GM19324 (cell line): ENCODE measurements around the gene FGD3.
"Not testable (repeated sequence)": the region's sequence is repeated elsewhere in the genome, so short reads cannot be mapped to it uniquely, and the experiment has no call there.

Experiments
- ATAC-seq: cut with Tn5 transposase; IDR thresholded peaks from one replicate; pipeline ENCODE4 v1.9.1; 2021; ENCODE audit warnings: mild to moderate bottlenecking, moderate library complexity; ENCODE audit not compliant: unreplicated experiment, low FRiP score

The FGD3 gene

DNA sequence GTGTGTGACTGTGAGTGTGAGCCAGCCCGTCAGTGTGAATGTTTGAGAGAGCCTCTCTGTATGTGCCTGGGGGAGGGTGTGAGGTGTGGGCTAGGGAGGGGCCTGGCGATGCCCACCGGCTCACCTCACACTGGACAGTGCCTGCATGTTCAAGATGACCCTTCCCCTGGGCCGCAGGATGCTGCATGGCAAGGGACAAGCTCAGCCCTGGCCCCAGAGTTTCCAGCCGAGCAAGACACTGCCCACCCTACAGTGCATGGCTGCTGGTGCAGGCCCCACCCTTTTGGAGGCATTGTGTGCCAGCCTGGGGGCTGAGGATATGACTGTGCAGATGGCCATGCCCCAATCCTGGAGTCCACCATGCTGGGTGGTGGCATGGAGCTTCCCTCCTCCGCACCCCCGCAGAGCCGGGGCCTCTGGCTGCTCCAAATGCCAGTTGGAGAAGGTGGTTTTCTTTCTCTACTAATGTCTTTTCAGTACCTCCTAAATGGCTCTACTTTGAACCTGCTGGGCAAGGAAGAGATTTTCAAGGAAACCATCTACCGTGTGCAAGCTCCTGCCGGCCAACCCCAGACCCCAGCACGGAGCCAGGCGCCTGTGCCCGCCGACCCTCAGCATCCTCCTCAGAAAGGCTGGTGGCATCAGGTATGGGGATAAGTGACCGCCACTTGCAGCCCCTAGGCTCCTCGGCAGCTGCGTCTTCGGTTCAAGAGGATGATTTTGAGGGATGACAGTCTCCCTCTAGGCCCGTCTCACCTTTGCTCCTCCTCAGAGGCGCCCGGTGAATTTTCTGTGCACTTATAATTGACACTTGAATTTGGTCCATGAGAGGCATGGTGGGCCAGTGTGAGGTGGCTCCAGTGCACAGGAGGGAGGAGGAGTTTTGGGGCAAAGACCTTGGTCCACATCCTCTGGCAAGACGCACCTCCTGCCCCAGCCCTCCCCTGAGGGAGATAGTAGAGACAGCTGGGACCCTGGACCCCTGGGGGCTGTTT, 27.7 kb downstream of the FGD3 start:
- no peak for ATAC-seq

DNA sequence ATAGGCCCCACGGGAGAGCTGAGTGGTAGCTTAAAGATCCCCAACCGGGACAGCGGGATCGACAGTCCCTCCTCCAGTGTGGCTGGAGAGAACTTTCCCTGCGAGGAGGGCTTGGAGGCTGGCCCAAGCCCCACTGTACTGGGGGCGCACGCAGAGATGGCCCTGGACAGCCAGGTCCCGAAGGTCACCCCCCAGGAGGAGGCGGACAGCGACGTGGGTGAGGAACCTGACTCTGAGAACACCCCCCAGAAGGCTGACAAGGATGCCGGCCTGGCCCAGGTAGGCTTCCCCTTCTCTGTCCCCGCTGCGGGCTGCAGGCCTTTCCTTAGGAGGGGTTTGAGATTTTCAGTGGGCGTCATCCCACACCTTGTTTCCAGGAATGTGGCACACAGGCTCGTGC, 29.1 kb downstream of the FGD3 start:
- no peak for ATAC-seq

DNA sequence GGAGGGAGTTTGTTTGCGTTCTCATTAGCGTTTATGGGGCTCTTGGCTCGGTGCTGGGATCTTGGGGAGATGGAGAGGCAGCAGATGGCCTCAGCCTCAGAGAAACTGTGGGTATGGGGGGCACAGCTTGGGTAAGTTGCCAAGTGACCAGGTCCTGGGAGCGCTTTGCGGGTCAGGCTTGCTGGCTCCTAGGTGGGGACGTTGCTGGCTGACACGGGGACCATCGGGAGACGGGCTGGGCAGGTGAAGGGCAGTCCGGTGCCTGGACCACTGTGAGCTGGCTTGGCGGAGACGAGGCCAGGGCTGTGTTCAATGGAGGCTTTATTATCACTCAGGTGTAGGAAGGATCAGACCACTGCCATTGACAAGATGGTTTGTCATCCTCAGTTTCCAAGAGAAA, 30.0 kb downstream of the FGD3 start:
- ATAC-seq, result no peak

DNA sequence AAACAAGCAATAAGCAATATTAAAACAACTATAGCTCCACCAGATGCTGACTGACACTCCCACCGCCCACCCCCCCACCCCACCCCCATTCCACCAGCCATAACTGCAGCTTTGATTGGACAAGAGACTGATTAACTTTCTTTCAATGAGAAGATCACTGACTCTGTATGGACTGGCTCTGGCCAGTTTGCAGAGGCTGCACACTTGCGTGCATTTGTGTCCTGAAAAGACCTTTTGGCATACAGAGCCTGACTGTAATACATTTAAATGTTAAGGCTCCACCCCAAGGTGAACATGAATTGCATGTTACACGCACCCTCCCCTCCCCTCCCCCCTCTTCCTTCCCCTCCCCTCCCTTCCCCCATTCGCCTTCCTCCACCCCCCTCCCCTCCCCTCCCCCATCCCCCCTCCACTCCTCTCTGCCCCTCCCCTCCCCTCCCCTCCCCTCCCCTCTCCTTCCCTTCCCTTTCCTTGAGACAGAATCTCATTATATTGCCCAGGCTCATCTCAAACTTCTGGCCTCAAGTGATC, 31.1 kb downstream of the FGD3 start:
- ATAC-seq, result no peak

DNA sequence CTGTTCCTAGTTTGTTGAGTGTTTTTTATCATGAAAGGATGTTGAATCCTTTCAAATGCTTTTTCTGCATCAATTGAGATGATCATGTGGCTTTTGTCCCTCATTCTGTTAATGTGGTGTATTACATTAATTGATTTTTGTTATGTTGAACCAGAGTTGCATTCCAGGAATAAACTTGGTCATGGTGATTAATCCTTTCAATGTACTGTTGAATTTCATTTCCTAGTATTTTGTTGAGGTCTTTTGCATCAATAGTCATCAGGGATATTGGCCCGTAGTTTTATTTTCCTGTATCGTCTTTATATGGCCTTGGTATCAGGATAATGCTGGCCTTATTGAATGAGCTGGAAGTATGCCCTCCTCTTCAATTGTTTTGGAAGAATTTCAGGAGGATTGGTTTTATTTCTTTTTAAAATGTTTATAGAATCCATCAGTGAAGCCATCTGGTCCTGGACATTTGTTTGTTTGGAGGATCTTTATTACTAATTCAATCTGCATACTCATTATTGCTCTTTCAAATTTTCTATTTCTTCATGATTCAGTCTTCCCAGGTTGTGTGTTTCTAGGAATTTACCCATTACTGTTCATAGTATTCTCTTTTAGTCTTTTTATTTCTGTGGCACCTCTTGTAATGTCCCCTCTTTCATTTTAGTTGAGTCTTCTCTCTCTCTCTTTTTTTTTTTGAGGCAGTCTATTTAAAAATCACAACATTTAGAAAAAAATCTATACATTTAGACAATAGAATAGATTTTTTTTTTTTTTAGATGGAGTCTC, 32.1 kb downstream of the FGD3 start:
- ATAC-seq, result no peak

DNA sequence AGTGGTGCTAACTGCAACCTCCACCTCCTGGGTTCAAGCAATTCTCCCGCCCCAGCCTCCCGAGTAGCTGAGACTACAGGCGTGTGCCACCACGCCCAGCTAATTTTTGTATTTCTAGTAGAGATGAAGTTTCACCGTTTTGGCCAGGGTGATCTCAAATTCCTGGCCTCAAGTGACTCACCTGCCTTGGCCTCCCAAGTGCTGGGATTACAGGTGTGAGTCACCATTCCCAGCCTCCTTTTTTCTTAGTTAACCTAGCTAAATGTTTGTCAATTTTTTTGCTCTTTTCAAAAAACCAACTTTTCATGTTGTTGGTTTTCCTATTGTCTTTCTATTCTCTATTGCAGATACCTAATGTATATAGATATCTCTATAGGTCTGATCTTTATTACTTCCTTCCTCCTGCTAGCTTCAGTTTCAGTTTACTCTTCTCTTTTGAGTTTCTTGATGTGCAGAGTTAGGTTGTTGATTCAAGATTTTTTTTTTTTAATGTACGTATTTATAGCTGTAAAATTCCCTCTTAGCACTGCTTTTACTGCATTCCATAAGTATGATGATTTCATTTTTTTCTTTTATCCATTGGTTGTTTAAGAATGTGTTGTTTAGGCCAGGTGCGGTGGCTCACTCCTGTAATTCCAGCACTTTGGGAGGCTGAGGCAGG, 32.9 kb downstream of the FGD3 start:
- no peak for ATAC-seq

DNA sequence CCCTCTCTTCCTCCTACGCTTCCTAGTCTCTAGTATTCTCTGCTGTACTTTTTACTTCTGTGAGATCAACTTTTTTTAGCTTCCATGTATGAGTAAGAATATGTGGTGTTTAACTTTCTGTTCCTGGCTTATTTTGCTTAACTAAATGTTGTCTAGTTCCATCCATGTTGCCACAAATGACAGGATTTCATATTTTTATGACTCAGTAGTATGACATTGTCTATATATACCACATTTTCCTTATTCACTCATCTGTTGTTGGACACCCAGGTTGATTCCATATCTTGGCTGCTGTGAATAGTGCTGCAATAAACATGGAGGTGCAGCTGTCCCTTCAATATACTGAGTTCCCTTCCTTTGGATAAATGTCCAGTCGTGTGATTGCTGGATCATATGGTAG, 34.8 kb downstream of the FGD3 start:
- no peak for ATAC-seq

DNA sequence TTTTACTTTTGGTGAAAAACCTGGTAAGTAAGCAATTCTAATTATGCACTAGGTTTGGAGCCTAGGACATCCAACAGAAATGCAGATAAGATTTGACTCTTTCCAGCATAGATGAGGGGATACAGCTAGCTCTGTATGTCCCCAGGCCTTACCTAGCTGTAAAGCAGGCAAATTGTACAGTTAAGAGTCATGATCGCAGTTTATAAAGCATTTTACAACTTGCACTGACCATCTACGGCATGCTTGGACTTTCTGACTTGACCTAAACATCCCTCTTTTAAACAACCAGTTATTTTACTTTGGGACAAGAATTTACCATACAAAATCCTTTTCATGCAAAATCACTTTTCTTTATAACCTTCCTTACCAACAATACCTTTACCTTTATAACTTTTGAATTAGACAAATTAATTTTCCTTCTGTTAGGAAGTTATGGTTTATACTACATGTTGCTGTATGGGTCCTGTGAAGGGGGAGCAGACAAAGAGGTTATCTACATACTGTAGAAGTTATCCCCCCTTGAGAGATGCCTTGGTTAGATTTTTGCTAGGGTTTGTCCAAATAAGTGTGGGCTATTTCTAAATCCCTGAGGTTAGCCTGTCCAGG, 36.8 kb downstream of the FGD3 start:
- no peak for ATAC-seq

DNA sequence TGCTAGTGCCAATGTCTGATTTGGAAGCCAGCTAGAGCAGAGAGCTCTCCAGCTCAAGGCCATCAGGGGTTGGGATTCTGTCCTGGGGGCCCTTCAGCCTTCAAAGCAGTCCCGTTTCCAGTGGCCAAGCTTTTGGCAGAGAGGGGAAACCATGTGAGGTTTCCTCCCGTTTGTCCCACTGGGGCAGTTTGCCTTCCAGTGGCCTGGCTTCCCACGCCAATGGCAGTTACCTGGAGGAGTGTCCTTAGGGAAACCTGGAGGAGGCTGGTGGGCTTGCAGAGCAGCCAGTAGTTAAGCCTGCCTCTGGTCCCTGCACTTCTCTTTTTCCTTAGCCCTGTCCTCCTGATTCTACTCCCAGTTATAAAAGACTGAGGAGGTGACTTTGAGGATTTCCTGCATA, 37.7 kb downstream of the FGD3 start:
- no peak for ATAC-seq

DNA sequence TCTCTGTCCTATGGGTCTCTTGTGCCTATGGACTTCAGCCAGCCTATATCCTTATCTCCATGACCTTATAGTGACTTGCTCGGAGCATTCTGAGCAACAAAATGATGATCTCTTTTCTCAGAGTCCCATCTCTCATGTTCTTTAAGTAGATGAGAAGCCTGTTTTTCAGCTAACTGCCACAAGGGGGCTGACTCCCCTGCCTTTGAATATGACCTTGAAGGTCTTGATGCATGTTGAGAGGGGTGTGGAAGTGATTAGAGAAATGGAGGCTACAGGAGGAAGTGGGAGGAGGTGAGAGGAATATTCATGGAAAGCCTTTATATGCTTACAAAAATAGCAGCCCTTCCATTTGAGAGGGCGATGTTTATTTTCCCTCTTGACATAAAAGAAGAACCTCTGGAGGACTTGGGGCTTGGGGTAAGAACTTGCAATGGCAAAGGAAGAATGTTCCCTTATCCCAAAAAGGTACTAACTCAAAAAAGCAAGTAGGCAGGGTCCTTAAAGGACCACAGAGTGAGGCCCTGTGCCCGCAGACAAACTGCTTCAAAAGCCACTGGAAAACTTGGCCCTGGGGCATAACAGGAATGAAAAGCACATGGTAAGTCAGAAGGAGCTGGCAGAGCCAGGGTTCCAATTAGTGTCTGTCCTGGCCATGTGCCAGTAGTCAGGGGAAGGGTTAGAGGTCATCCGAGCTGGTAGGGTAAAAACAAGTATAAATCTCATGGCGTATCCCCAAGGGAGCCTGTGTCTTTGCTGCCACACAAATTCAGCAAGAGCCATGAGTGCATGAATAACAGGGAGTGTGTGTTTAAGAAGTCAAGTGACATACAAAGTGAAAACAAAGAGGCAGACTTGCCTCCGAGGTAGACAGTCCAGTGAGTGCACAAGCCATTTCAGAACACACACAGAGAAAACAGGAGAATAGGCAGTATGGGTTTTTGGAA, 39.1 kb downstream of the FGD3 start:
- no peak for ATAC-seq

DNA sequence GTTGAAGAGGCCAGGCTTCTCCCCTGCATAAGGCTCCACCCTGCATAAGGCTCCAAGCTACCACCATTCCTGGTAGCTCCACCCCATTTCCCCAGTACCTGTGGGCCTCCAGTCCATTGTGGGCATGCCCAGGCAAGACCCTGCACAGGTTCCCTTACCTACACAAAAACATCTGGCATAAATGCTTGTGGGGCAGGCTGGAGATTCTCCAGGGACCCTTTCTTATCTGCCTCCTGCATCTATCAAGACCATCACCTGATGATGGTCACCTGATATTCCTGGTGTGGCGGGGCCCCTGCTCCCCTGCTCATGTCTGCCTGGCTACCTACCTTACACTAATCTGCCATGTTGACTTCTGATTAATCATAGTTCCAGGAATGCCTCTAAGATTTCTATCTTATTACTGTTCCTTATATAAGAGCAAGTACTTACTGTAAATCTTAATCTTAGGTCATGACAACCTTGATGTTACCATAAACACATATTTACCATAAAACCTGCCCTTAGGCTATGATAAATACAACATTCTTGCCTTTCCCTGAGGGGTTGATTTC, 41.0 kb downstream of the FGD3 start:
- no peak for ATAC-seq

DNA sequence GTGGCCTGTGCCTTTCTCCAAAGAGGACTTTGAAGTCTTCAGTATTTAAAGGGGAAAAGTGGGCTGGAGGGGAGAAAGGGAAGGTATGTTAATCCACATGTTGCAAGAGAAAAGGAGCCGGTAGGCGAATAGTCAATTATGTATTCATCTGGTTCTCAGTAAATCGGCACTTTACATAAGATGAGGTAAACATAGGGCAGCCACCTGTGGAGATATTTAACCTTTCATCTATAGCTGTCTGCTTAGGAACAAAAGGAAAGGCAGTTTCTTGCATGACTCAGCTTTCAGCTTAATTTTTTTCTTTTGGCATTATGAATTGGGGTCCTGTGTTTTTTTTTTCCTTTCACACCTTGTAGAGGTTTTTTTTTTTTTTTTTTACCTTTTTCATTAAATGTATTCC, 42.2 kb downstream of the FGD3 start:
- ATAC-seq, result no peak

DNA sequence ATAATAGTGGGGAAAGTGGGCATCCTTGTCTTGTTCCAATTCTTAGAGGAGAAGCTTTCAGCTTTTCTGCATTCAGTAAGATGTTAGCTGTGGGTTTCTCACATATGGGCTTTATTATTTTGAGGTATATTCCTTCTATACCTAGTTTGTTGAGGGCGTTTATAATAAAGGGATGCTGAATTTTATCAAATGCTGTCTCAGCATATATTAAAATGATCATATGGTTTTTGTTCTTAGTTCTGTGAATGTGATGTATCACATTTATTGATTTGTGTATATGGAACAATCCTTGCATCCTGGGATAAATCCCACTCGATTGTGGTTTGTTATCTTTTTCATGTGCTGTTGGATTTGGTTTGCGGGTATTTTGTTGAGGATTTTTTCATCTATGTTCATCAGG, 43.1 kb downstream of the FGD3 start:
- ATAC-seq, result no peak

DNA sequence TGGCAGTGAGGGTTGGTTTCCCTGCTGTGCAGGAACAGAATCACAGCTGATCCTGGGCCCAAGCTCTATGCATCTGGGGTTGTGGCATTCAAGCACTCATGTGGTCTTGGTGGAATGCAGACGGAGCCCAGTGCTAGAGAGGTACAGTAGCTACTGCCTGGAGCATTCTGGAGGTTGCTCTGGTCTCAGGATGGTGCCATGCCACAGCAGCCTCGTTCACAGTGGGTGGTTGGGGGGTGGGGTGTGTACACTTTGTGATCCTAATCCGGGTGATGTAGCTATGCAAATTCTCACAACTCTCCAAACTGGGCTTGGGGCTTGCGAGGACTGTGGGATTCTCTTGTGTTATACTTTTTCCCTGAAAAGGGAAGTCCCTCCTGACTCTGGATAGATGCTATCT, 45.2 kb downstream of the FGD3 start:
- ATAC-seq, result no peak

DNA sequence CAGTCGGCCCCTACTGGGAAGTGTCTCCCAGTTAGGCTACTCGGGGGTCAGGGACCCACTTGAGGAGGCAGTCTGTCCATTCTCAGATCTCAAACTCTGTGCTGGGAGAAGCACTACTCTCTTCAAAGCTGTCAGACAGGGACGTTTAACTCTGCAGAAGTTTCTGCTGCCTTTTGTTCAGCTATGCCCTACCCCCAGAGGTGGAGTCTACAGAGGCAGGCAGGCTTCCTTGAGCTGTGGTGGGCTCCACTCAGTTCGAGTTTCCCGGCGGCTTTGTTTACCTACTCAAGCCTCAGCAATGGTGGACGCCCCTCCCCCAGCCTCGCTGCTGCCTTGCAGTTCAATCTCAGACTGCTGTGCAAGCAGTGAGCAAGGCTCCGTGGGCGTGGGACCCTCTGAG, 51.5 kb downstream of the FGD3 start:
- not testable (repeated sequence) for ATAC-seq

DNA sequence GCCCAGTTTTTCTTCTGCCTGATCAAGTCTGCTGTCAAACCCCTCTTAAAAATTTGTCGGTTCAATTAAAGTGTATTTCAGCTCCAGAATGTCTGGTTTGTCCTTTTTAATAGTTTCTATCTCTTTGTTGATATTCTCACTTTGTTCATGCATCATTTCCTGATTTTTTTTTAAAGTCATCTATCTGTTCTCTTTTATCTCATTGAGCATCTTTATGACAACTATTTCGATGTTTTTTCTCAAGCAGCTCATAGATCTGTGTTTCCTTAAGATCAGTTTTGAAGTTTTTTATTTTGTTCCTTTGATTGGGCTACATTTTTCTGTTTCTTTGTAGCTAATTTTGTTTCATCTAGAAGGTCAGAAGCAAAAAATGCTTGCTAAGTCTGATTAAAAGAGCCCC, 53.7 kb downstream of the FGD3 start:
- no peak for ATAC-seq

DNA sequence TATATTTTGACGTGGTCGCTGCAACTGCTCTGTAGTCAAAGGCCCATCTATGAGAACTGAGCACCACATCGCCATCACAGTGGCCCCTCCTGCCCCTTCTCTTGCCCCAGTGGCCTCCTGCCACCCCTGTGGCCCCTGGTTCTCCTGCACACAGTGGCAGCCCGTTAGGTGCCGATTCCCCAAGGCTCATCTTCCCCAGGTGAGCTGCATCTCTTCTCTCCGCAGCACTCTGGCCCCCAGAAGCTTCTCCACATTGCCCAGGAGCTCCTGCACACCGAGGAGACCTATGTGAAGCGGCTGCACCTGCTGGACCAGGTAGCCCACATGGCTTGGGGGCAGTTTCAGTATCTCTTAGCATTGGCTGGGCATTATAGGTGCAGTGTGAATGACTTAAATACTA, 55.4 kb downstream of the FGD3 start:
- no peak for ATAC-seq

DNA sequence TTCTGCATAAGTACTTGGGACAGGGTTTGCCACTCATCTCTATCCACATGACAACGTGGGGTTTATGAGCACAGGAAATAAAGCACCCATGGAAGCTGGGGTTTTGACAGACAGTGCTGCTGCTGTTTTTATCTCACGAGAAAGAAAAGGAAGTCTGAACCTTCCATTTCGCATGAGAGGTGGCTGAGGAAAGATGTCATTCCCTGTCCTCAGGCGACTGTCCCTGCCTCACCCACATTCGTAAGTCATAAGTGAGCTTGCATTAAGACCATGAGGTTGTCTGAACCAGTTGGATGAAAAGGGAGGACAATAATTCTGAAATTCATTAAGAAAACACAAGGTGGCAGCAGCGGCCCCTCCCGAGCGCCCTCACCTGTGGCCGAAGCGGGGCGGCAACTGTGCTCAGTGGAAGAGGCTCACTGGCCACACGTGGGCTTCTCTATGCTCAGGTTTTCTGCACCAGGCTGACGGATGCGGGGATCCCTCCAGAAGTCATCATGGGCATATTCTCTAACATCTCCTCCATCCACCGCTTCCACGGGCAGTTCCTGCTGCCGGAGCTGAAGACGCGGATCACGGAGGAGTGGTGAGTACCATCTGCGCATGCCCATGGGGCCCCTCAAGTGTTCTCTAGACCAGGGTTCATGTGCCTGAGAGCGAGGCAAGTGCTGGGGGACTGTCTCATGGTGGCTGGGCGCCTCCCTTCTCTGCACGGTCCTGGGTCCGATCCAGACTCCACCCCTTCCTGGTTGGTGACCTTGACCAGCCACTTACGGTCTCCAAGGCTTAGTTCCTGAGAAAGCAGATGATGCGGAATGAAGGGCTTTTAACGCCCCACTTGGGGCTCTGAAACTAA, 56.5 kb downstream of the FGD3 start:
- ATAC-seq, result no peak
